Hematopoietic multipotent progenitor cell treated with erythropoietin and hydrocortisone succinate and interleukin-3 and kit ligand, for 8 days (in vitro differentiated cells): ENCODE data around the gene GALM.
"Not testable (repeated sequence)": the region's sequence is repeated elsewhere in the genome, so short reads cannot be mapped to it uniquely, and the experiment has no call there.

Experiments
- DNase-seq: peaks from one replicate; pipeline ENCODE4 v3.0.0-alpha.2; 2015

GALM gene

GRCh38 chr2:38714941-38715340 is 49.0 kb downstream of the GALM start:
- not testable (repeated sequence) for DNase-seq

DNA sequence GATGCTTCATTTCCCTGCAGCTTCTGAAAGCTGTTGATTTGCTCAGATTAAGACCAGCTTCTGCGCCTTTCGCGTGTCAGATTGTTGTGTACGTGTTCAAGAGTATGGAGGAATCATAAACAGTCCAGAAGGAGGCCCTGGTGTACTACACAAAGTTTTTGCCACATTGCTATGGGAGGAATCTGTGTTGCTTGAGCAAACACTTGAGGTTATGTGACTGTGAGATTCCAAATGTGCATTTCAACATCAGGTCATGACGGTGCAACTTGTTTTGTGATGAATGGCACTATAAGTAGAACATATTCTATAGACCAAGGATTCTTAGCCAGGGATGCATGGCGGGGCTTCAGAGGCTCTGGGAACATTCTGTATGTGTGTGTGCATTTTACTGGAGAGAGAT is 50.3 kb downstream of the GALM start:
- no peak for DNase-seq

GRCh38 chr2:38718601-38719000 is 52.7 kb downstream of the GALM start:
- DNase-seq: no peak

GRCh38 chr2:38719706-38720105 is 53.8 kb downstream of the GALM start:
- DNase-seq: no peak

DNA sequence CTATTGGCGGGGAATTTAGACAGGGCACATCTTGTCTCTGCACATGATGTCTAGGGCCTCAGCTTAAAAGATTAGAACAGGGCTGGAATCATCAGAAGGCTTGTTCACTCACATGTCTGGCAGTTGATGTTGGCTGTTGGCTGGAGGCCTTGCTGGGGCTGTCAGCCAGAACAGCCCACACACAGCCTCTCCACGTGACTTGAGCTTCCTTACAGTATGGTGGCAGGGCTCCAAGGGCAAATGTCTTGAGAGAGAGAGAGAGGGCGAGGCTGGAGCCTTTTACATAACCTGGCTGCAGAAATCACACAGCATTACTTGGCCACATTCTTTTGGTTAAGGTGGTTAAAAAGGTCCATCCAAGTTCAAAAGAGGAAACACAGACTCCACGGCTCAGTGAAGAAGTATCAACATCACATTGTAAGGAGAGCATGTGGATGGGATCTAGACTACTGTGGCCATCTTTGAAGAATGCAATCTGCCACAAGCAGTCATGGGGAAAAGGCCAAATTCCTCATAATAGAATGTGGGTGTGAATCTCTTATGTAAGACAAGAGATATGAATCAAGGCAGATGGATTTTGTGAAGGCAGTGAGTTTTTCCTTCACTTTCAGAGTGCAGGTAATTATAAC is 54.8 kb downstream of the GALM start:
- peak; percentile 83 for DNase-seq

DNA sequence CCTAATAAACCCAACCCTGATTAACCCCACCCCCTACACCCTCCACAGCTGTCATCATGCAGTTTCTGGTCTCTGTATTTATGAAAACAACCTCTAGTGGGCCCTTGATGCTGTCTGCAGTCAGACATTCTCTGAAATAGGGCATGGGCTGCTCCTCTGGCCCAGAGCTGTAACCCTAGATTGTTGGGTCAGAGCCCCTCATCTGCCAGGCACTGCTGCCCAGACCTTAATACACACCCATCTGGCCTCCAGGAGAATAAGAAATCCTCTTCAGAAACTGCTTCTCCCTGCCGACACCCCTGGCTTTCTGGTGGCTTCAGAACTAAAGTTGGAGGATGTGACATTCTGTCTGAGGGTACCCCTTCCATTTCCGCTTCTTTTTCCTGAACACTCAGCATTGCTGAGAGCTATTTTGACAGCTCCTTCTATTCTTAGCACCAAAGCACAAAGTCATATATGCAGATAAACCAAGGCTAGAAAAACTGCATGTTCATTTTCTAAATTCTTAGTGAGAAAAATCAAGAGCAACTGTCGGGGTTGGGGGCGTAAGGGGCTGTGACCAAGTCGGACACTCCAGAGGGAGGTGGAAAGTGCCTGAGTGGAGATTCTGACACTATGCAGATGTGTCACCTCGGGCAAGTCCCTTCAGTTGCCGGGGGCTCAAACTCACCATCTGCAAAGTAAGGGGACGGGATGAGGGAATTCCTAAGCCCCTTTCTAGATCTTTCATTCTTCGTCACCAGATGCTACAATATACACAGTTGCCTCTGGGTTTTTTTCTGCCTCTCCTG is 56.6 kb downstream of the GALM start:
- DNase-seq: peak; percentile 28

GRCh38 chr2:38723173-38723572 is 57.3 kb downstream of the GALM start:
- DNase-seq: no peak

- no peak for DNase-seq
Observed at GRCh38 chr2:38727661-38728060, 61.7 kb downstream of the GALM start.

DNA sequence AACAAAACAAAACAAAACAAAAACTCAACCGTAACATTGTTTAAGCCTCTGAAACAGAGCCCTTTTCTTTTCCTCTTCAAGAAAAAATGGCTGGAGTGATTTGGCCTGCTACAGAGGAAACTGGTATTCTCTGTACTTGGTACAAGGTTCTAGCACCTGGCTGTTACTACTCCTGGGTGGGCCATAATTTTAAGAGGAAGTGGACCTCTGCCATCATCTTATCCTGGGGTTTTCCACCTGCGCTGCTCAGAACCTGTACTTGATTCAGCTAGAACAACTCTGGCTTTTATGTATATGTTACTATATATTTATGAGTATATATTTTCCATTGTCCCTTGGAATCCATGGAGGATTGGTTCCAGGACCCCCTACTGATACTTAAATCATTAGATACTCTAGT is 62.8 kb downstream of the GALM start:
- DNase-seq: no peak

DNA sequence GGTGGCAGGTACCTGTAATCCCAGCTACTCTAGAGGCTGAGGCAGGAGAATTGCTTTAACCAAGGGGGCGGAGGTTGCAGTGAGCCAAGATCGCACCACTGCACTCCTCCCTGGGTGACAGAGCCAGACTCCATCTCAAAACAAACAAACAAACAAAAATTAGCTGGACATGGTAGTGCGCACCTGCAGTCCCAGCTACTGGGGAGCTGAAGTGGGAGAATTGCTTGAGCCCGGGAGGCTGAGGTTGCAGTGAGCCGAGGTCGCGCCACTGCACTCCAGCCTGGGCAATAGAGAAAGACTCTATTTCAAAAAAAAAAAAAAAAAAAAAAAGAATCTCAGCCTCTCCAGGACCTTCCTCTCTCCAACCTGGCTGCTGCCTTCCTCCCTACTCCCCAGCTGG is 65.2 kb downstream of the GALM start:
- DNase-seq: no peak

DNA sequence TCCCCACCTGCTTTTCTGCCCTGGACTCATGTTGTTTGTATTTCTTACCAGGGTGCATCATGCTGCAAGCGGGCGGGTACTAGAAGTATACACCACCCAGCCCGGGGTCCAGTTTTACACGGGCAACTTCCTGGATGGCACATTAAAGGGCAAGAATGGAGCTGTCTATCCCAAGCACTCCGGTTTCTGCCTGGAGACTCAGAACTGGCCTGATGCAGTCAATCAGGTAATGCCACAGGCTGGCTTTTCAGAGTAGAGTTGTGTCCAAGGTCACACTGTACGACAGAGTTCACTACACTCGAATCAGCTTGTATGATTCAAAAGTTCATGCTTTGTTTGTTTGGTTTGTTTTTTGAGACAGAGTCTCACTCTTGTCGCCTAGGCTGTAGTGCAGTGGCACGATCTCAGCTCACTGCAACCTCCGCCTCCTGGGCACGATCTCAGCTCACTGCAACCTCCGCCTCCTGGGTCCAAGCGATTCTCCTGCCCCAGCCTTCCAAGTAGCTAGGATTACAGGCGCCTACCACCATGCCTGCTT is 65.8 kb downstream of the GALM start:
- DNase-seq: no peak

DNA sequence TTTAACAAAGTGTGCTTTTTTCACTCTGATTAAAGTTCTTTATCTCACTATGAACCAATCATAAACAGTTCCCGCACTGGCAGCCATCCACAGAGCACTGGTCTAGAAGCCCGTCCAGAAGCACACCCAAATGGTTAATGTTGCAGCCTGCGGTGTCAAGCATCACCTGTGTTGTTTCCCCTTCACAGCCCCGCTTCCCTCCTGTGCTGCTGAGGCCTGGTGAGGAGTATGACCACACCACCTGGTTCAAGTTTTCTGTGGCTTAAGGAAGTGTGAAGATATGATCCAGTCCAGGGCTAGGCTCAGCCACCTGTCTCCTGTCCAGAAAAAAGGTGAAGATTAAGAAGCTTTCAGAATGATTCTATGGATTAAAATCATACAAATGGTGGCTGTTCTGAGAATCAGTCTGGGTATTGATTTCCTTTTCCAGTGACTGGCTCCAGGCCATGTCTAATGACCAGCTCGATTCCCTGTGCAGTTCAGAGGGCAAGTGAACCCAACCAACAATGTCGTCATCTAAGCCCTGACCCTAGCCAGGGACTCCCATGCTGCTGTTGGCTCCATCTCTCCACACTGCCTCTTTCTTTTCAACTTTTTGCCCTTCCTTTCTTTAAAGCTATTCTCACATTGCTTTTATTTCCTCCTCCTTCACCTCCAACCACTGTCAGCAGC is 67.5 kb downstream of the GALM start:
- no peak for DNase-seq

DNA sequence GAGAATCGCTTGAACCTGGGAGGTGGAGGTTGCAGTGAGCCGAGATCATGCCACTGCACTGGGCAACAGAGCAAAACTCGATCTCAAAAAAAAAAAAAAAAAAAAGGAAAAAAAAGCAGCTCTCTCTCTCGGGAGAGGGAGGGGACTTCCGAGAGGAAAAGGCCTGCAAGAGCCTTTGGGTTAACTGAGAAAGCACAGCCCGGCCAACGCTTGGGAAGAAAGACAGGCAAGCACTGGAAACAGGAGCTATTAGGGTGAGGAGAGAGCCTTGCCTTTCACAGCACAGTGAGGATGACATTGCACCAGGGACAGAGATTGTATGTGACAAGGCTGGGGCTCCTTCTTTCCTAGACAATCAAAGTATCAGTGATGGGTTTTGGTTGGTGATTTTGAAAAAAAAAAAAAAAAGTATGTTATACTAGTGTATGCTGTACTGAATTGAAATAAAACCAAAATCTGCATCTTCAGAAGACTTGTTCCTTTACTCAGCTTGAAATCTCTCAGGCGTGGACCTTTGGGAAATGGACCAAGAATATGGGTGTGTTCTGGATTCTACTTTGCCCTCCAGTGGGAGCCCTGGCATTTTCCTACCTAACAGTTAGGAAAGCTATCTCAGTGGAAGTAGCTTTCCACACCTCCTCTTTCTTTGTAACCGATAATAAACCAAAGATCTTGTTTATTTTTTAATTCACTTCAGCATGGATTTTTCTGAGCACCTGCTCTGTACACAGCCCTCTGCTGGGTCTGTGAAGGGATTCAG is 68.6 kb downstream of the GALM start:
- DNase-seq: no peak

- no peak for DNase-seq
Observed at GRCh38 chr2:38735999-38736320, 70.0 kb downstream of the GALM start.

GRCh38 chr2:38737000-38737698 is 71.2 kb downstream of the GALM start:
- not testable (repeated sequence) for DNase-seq

GRCh38 chr2:38737925-38738324 is 72.0 kb downstream of the GALM start:
- DNase-seq: no peak

DNA sequence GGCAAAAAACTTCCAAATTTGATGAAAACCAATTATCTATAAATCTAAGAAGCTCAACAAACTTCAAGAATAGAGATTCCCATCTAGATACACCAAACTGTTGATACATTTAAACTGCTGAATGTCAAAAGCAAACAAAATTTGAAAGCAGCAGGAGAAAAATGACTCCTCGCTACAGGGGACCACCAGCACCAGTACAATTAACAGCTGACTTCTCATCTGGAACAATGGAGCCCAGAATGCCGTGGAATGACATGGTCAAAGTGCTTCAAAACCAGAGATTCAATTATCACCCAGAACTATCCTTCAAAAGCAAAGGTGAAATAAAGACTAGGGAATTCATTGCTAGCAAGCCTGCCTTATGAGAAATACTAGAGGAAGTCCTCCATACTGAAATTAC is 73.6 kb downstream of the GALM start:
- DNase-seq: no peak

DNA sequence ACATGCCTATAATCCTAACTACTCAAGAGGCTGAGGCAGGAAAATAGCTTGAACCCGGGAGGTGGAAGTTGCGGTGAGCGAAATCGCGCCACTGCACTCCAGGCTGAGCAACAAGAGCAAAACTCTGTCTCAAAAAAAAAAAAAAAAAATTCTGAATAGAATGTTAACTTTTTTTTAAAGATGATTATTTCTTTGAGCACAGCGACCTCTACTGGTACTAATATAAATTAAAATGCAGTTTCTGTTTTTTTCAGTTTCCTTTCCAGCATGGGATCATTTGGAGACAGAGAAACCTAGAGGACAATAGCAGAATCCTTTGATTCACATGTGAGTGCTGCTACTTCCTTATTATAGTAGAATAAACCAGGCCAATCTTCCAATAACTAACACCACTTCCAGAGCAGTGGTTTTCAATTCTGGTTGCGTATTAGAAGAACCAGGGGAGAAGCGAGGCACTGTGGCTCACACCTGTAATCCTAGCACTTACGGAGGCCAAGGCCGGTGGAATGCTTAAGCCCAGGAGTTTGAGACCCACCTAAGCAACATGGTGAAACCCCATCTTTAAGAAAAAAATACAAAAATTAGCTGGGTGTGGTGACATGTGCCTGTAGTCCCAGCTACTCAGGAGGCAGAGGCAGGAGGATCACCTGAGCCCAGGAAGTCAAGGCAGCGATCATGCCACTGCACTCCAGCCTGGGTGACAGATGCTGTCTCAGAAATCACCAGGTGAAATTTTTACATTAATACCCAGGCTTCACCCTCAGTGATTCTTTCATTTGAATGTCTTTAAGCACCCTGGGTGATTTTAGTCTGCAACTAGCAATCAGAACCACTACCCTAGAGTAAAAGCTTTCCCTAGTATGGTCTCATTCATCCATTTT is 75.2 kb downstream of the GALM start:
- peak; percentile 68 for DNase-seq

DNA sequence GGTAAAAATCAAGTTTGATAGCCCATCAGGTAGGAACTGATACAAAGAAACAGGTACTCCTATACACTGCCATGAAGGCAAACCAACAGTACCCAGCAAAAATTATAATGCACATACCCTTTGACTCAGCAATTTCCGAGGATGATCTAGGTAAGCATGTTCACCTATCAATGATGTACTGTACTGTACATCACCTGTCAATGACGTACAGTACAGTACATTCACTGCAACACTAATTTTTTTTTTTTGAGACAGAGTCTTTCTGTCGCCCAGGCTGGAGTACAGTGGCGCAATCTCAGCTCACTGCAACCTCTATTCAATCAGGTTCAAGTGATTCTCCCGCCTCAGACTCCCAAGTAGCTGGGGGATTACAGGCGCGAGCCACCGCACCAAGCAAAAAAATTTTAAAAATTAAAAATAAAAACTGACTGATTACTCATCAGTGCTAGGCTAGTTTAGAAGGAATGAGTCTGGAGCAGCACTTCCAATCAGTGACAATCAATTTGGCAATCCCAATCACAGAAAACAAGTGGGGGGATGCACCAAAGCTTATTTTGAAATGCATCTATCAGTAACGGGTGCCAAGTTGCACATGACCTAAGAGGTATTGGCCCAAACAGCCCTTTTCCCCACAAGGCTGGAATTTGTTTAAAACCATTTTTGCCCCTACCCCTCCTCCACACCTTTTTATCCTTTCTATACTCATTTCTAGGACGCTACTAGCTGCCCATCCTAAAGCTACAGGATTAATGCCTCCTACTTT is 77.1 kb downstream of the GALM start:
- no peak for DNase-seq

DNA sequence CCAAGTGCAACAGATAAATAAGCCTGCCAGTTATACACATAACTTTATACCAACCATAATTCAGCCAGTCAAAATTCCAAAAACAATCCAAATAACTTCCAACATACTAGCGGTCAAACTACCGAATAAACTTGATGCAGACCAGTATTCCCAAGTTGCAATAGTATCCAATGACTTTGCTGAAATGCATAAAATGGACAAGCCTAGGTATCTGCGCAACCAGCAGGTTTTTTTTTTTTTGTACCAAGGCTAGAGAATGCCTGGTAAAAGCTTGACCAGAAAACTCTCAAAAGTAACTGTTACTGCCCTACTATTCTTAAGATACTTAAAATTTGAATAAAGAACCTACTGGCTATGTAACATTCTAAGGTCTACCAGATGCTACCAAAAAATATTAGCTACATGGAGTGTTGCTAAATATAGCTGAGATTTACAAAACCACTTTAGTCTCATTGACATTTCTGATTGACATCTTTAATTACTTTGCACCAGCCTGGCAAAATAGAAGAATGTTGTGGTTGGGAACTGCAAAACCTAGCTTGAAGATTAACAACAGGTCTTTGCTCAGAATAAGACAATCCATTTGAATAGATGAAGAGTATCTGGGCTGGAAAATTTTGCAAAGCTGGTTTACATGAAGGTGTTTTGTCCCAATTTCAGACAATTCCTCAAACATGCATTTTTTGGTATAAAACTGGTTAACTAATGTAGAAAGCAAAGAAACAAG is 77.9 kb downstream of the GALM start:
- no peak for DNase-seq
